HG02642 (cell line): ENCODE results near the gene GABRR1.

Source experiments
- ATAC-seq: cut with Tn5 transposase; IDR thresholded peaks from one replicate; pipeline ENCODE4 v1.9.1; 2021; ENCODE audit warnings: mild to moderate bottlenecking; ENCODE audit not compliant: unreplicated experiment, poor library complexity

Gene GABRR1

DNA sequence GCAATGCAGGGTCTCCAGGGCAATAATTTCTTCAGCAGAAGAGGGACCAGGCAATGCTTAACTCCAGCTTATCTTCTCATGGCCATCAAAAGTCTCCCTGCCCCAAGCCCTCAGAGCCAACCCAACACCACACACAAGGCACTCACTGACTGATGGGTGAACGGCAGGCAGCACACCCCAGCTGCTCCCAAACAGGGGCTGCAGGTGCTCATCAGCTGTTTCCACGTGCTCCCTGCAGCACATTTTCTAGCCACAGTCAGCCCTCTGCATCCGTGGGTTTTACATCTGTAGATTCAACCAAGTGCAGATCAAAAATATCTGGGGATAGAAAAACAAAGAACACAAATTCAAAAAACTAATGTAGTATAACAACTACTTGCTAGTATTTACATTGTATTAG is 4.0 kb upstream of the GABRR1 start:
- no peak for ATAC-seq

DNA sequence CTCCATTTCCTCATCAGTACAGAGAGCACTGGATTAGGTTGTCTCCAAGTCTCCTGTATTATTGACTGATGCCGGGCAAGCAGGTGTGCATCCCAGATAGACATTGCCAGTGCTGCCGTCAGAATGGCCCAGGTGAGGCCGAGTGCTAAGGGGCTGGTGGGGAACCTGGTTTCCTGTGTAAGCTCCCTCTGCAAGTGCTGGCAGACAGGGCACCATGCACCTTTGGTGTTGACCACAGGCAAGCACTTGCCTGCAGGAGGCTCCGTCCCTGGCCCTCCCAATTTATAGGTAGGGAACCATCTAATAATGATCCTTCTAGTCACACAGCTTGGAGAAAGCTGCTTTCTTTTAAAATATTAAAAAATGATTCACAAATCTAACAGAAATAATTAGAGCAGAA is 747 bp downstream of the GABRR1 start:
- ATAC-seq: no peak

DNA sequence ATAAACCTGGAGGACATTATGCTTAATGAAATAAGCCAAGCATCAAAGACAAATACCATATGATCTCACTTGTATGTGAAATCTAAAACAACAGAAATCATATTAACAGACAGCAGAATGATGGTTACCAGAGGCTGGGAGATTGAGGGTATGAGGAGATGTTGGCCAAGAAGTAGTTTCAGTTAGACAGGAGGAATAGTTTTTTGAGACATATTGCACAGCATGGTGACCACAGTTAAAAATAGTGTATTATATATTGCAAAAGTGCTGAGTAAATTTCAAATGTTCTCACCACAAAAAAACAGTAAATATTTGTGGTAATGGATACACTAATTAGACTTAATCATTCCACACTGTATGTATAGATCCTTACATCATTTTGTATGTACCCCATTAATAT is 1.8 kb downstream of the GABRR1 start:
- ATAC-seq: no peak

DNA sequence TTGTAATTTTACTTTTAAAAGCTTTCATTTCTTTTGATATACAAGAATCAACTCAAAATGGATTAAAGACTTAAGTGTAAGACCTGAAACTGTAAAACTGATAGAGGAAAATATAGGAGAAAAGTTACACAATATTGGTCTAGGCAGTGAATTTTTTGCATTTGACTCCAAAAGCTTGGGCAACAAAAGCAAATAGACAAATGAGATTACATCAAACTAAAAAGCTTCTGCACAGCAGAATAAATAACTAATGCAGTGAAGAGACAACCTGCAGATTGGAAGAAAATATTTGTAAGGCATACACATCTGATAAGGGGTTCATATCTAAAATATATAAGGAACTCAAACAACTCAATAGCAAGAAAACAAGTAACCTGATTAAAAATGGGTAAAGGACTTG is 3.0 kb downstream of the GABRR1 start:
- no peak for ATAC-seq

DNA sequence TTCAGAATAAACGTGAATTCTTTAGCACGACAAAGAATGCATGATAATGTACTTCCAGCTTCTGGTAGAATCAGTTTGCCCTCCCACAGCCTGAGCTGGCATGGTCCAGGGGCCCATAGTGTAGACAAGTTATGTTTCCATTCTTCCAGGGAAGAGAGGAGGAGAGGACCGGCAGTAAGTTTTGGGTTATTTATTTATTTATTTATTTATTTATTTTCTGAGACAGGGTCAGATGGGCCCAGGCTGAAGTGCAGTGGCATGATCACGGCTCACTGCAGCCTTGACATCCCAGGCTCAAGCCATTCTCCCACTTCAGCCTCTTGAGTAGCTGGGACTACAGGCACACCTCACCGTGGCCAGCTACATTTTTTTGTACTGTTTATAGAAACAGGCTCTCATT is 4.7 kb downstream of the GABRR1 start:
- ATAC-seq: no peak

DNA sequence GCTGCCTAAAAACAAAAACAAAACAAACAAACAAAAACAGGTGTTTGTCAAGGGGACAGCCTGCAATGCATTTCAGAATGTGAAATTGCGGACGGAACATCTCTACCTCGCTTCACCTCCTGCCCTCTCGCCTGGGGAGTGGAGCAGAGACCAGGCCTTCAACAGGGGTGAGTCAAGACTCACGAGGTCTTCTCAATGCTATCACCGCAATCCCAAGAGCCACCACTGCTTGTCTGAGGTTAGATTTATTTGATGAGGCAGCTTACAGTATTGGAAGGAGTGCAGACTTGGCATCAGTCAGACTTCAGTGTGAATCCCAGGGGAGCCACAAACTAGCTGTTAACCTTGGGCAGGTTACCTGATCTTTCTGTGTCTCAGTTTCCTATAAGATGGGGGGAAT is 7.7 kb downstream of the GABRR1 start:
- ATAC-seq: no peak

DNA sequence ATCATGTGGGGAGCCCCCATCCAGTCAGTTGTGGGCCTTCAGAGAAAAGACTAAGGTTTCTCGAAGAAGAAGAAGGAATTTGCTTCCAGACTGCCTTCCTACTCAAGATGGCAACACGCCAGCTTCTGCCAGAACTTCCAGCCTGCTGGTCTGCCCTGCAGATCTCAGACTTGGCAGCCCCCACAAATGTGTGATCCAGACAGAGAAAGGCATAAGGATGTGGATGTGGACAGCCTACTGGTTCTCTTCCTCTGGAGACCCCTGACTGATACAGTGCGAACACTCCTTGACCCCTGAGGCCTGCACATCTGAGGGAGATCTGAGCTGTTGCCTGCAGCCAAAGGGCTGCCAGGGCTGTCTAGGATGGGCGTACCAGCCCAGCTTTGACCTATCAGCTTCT is 8.6 kb downstream of the GABRR1 start:
- ATAC-seq: no peak

DNA sequence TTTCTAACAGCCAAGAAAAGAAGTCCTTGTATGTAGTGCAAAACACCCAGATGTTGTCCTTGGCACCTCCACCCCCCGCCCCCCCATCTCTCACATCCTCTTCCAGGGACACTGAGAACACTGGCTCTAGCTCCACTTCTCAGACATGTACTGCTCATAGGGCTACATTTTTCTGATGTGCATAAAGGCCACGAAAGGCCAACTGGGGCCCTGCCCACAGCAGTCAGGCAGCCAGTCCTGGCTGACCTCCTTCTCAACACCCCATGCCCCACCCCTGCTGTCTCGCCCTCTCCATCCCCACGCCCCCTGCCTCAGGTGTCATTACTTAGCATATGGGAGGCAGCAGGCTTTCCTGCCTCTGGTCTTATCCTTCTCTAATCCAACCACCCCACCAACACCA is 11.3 kb downstream of the GABRR1 start:
- ATAC-seq: no peak

DNA sequence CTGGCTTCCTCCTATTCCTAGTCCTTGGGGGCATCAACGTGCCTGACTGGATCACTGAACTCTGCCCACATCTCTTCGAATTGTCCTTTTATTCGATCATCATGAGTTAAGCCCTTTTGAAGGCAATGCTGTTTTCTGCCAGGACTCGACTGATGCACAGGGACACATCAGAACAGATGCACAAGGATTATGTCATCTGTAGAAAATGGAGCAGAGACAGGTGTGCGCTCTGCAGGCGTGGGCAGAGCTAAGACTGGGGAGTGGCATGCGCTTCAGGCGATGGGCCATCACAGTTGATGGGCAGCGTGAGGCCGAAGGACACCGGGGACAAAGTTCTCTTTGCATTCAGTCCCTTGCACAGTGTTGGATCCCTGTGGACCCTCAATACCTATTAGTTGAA is 13.1 kb downstream of the GABRR1 start:
- no peak for ATAC-seq

DNA sequence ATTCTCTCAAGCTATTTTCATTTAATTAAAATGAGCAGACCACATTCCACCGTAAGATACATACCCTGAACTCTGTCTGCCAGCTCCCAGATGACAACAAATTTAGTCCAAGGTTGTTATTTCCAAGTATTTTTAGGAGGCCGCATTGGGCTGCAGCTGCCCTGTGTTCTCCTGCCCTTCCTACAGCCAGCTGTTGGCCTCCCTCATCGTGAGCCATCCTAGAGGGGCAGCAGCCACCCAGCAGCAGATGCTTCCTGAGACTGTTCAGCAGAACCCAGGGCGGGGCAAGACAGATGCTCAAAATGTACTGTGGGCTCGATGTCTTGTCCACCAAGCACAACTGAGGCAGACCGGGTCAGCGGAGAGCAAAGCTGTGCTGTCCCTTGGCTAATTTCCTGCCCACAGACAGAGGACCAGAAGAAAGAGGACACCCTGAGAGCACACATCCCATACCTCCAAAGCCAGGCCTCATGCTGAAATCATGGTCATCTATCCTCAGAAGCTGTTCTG is 16.4 kb downstream of the GABRR1 start:
- no peak for ATAC-seq

DNA sequence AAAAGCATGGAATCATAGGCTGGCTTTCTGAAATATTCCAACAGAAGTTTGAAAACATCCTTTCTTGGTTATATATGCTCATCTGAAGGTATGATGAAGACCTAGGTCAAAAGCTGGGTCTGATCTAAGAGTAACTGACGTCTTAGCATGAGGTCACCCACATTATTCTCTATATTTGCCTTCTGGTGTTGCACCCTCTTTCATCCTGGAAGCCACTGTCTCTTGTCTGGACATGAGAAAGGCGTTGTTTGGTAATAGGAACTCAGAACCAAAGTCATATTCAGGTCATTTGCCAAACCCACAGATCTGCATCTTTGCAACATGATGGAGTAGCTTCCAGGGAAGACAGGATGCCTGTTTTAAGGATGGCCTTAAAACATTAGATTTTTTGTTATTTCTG is 17.6 kb downstream of the GABRR1 start:
- ATAC-seq: no peak

DNA sequence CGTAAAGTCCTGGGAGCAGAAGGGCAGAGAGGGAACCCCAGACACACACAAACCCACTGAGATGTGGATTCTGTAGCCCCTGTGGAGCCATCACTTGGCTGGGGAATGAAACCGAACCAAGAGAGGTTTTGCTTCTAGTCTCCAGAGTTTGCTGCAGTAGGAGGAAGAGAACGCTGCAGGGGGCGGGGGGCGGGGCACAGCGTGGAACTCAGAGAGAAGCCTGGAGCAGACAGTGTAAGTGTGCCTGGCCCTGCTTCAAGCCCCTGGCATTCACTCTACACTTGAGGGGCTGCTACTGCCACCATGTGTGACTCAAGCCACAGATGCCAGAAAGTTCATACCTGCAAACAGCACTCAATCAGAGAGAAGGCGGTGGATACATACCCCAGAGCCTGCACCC is 18.9 kb downstream of the GABRR1 start:
- ATAC-seq: no peak

DNA sequence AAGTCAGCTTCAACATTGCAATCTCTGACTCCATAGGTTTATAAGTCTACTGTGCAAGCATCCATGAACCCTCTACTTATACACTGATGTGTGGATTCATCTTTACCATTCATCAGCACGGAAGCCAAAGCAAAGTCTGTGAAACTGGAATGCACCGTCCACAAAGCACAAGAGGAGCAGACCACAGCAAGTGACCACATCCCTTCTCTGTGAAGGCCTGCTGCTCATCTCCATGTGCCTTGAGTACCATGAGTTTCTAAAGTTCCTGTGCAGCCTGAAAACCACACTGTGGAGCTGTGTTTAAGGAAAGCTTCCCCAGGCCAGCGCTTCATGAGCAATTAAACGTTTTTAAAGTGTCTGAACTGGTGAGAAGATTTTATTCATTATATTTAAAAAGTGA is 20.0 kb downstream of the GABRR1 start:
- no peak for ATAC-seq

DNA sequence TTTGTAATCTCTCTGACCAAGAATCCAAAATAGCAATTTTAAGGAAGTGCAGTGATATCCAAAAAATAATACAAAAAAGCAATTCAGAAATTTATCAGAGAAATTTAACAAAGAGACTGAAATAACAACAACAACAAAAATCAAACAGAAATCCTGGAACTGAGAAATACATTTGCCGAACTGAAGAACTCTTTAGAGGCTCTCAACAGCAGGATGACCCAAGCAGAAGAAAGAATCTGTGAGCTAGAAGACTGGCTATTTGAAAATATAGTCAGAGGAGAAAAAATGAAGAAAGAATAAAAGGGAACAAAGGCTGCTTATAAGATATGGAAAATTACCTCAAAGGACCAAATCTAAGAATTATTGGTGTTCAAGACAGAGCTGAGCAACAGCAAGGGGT is 22.6 kb downstream of the GABRR1 start:
- ATAC-seq: no peak

DNA sequence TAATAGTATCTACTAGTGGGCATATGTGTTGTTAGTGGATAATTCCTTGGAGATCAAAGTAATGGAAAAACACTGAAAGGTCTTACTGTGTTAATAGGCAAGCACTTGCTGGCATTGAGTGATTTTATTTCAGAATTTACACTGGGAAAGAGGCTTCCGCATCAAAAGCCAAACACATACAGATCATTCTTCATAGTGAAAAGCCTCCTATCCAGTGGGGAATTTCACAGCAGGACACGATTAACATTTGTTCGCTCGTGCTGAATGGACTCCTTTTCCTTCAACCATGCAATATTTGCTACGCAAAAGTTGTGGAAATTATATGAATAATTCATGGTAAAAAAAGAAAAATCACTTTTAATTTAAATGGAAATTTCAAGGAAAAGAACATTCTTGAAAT is 26.4 kb downstream of the GABRR1 start:
- no peak for ATAC-seq

DNA sequence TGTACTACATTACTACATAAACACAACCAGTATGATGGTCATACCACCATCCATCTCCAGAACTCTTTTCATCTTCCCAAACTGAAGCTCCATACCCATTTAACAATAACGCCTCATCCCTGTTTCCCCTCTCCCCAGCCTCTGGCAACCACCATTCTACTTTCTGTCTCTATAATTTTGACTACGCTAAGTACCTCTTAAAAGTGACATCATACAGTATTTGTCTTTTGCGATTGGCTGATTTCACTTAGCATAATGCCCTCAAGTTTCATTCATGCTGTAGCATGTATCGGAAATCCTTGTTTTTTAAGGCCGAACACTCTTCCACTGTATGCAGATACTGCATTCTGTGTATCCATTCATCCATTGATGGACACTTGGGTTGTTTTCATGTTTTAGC is 29.7 kb downstream of the GABRR1 start:
- no peak for ATAC-seq

DNA sequence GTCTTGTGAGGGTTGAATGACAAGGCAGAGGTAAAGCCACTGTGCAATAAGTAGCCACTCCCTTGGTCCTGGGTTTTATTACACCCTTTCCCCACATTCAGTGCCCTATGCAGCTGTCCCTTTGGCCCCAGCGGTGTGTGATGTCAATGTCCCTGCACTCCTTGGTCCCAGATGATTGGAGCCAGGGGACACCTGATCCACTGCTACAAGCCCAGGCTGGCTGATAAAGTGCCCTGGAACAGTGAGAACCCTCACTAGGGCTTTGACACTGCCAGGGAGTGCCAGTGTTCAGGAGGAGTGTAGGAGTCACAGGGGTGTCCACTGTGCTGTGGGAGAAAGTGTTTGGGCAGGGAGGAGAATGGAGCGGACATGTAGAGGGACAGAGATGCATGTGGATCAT is 30.4 kb downstream of the GABRR1 start:
- no peak for ATAC-seq

DNA sequence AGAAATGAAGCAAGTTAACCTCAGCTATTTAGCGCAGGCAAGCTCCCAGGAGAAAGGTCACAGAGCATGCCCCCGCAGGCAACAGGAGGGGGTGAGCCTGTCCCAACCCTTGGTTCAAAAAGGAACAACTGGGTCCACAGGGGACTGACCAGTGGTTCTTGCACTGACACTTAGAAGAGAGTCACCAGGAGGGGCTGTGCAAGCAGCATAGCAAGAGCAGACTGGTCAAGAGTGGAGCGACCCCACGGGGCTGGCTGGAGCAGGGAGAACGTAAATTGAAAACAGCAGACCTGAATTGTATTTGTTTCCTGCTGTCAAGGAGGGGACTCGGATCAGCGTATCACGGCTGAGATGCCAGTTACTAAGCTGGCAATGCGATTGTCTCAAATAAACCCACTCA is 32.8 kb downstream of the GABRR1 start:
- no peak for ATAC-seq

DNA sequence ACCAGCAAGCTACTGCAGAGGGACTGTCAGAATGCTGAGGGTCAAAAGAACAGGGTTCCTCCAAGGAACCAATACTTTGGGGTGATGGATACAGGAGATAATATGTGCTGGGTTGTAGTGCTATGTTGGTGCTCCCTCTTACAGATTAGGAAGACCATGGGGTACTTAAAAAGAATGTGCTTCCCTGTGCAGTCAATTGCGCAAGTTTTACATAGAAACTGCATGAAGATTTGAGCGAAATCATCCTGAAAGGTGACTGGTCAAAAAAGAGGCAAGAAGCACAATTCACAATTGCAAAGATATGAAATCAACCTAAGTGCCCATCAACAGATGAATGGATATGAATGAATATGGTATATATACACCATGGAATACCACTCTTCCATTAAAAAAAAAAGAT is 33.9 kb downstream of the GABRR1 start:
- no peak for ATAC-seq

DNA sequence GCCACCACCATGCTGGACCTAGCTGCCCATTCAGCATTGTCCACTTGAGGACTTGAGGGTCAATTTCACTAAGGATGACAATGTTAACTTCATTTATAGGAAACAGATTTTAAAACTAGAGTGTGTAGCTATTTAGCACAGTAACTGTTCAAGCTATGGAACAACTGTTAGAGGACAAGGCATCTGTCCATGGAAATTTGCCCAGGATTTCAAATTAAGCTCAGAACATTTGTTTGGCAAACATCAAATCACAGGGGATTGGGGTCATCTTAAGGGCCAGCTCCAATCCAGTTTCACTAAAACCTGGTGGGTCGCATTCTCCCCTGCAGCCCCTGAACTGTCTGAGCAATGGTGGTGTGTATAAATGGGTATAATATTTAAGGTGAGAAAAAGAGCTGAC is 36.2 kb downstream of the GABRR1 start:
- ATAC-seq: no peak

DNA sequence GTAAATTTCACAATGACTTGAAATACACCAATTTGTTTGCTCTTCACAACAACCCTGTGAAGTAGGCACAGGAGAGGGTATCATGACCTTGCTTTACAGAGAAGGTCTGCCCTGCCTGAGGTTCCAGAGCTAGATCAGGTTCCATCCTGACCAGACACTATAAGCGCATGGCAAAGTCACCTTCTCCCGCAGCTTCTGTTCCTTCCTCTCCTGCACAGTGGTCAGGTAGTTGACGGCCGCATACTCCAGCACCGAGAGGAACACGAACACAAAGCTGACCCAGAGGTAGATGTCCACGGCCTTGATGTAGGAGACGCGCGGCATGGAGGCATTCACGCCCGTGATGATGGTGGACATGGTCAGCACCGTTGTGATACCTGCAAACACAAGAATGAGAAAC is 37.0 kb downstream of the GABRR1 start:
- ATAC-seq: no peak

DNA sequence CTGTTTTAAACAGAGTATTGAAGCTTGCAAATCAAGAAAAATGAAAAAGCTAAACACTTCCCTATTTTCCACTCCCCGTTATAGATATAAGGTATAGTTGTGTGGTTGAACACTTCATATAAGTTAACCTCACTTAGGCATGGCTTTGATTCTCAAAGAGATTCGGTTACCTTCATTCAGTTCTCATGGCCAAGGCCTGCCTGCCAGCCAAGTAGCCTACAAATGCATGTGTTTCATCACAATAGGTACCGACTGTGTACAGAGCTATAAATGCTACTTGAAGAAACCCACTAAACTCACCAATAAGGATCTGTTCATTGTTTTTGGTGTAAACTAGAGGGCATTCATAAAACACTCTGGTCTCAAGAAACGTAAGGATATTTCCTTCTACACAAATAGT is 43.5 kb downstream of the GABRR1 start:
- no peak for ATAC-seq

DNA sequence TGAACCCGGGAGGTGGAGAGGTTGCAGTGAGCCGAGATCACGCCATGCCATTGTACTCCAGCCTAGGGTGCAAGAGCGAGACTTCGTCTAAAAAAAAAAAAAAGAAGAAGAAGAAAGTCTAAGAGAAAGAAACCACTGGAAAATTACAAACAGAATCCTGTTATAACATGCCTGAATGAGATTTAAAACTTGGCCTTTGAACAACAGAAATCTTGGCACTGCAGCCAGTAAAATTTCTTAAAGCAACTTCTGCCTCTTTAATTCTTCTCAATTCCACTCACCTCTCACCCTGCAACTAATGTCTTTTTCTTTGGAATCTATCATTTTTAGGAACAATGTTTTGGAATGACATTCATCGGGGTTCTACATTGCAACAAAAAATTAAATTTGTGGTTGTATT is 45.0 kb downstream of the GABRR1 start:
- ATAC-seq: no peak

DNA sequence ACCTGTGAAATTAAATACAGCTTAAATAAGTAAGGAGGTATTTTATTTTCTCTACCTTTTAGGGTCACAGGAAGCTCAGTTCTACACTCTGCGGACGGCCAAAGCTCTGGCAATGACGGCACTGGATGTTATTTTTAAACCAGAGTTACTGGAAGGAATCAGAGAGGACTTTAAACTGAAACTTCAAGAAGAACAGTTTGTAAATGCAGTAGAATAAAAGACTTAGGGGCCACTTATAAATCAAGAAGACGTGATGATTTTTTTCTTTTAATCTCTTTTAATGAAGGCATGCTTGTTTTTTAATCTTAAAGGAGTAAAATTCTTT is 55.1 kb downstream of the GABRR1 start:
- ATAC-seq: no peak
